HG02642 (cell line): ENCODE measurements around the gene TTLL3.
"Not testable (repeated sequence)": the region's sequence is repeated elsewhere in the genome, so short reads cannot be mapped to it uniquely, and the experiment has no call there.

Experiments used
- ATAC-seq: cut with Tn5 transposase; IDR thresholded peaks from one replicate; pipeline ENCODE4 v1.9.1; 2021; ENCODE audit warnings: mild to moderate bottlenecking; ENCODE audit not compliant: unreplicated experiment, poor library complexity

The TTLL3 gene

DNA sequence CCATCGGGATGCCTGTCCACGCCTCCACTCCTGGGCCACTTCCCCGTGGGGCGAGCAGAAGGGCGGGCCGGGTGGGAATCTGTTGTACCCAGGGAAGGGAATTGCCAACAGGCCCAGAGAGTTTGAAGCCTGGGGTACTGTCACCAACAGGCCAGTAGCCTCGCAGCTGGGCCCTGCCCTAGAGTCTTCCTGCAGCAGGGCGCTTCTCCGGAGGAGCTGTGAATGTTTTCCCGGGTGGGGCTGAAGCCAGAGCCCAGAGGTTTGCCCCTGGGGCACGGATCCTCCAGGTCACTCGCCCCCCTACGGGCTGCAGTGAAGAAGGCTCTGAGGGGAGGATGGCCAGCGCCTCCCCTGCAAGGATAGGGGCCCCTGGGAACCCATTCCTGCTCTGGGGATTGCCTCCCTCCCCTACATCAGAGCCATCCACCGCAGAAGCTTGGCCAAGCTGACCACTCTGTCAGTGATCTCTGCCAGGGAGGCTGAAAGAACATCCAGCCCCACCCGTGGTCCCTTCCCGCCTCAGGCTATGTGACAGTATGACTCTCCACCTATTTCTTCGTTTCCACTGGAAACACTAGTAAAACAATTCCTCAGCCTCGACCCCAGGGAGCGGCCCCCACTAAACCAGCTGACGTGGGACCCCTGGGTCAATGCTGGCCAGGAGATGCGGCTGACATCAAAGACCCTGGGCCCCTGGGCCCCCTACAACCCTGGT, 53.2 kb downstream of the TTLL3 start:
- no peak for ATAC-seq

- no peak for ATAC-seq
These were observed 54.3 kb downstream of the TTLL3 start for GRCh38 chr3:9864200-9864927.

DNA sequence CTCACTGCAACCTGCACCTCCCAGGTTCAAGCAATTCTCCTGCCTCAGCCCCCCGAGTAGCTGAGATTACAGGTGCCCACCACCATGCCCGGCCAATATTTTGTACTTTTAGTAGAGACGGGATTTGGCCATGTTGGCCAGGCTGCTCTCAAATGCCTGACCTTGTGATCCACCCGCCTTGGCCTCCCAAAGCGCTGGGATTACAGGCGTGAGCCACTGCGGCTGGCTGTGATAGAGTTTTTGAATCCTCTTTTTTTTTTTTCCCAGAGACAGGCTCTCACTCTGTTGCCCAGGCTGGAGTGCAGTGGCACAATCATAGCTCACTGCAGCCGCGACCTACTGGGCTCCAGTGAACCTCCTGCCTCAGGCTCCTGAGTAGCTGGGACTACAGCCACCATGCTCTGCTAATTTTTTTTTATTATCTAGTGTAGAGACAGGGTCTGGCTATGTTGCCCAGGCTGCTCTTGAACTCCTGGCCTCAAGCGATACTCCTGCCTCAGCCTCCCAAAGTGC, 55.1 kb downstream of the TTLL3 start:
- not testable (repeated sequence) for ATAC-seq

- ATAC-seq = no peak
These were observed 56.6 kb downstream of the TTLL3 start for GRCh38 chr3:9866639-9867038.

- ATAC-seq = no peak
These were observed 57.0 kb downstream of the TTLL3 start for GRCh38 chr3:9867106-9867505.

DNA sequence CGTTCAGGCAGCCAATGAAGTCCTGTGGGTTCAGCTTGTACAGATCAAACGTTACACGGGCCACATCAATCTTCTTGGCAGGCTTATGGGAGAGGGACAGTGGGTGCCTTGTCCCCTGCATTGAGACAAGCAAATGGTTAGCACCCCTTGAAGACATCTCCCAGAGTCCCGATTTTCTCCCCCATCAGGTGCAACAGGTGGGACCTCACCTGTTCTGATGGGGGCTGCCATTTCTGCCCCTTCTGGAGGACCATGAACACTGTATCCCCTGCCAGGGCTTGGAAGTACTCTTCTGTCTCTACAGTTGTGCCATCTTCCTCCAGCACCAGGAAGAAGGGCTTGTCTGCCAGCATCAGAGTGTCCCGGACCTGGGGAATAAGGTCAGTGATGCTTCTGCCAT, 59.9 kb downstream of the TTLL3 start:
- ATAC-seq = no peak

DNA sequence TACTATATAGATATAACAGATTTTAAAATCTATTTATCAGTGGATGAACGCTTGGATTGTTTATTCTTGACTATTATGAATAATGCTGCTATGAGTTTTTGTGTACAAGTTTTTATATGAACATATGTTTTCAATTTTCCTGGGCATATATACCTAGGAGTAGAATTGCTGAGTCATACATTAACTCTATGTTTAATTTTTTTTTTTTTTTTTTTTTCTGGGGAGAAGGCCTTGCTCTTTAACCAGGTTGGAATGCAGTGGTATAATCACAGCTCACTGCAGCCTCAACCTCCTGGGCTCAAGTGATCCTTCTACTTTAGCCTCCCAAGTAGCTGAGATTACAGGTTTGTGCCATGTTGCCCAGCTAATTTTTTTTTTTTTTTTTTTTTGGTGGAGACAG, 60.9 kb downstream of the TTLL3 start:
- no peak for ATAC-seq

GRCh38 chr3:9872067-9872466, 62.0 kb downstream of the TTLL3 start:
- not testable (repeated sequence) for ATAC-seq

- no peak for ATAC-seq
These were observed 65.4 kb downstream of the TTLL3 start for GRCh38 chr3:9875448-9875847.

DNA sequence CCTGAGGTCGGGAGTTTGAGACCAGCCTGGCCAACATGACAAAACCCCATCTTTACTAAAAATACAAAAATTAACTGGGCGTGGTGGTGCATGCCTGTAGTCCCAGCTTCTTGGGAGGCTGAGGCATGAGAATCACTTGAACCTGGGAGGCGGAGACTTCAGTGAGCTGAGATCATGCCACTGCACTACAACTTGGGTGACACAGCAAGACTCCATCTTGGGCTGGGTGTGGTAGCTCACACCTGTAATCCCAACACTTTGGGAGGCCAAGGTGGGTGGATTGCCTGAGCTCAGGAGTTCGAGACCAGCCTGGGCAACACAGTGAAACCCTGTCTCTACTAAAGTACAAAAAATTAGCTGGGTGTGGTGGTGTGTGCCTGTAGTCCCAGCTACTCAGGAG, 66.2 kb downstream of the TTLL3 start:
- ATAC-seq = not testable (repeated sequence)

- ATAC-seq = no peak
These were observed 66.9 kb downstream of the TTLL3 start for GRCh38 chr3:9876991-9877390.

GRCh38 chr3:9878700-9879099, 68.6 kb downstream of the TTLL3 start:
- ATAC-seq = no peak

- ATAC-seq = no peak
These were observed 69.9 kb downstream of the TTLL3 start, which contains the start of gene CIDEC for GRCh38 chr3:9879830-9880549. Gene CIDEC, minus strand, starts transcription at chr3:9880253. Its CDS starts 1,767 bp downstream, at chr3:9878486.

DNA sequence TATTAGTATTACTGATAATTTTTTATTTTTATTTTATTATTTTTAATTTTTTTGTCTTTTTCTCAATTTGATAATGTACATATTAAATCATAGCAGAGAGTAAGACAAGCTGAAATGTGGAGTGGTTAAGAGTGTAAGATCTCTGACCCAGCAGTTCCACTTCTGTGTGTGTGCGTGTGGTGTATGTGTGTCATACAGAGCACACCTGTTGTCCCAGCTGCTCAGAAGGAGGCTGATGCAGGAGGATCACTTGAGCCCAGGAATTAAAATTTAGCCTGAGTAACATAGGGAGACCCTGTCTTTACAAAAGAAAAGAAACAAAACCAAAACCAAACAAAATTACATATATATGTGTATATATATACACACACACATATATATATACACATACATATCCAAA, 71.4 kb downstream of the TTLL3 start:
- ATAC-seq = no peak

- ATAC-seq = no peak
These were observed 73.9 kb downstream of the TTLL3 start for GRCh38 chr3:9883706-9884554.

GRCh38 chr3:9884555-9885165, 74.6 kb downstream of the TTLL3 start:
- ATAC-seq = no peak
